MCF 10A (cell line): ENCODE measurements around the gene EIF4A3. TPM values are rescaled to one million over a fixed set of nuclear protein-coding genes. Genes with fewer than 3 reads are reported as not detected.

Experiments
- BruUV-seq: library from RNA; stranded (reverse); fragments of 400-500 nt; replicated peaks from 2 replicates; lab custom pipeline; 2021; lab: Mats Ljungman, UMichigan
- CTCF ChIA-PET: fragments of 300-600 bp; sonication (Branson Sonifier 250); formaldehyde crosslinking; extraction: SDS; loops from one replicate; lab custom pipeline; 2021; ENCODE audit warnings: antibody characterized with exemption, inconsistent platforms; lab: Yijun Ruan, JAX
- POLR2A ChIA-PET: fragments of 300-600, 350-650 bp; sonication (Branson Sonifier 250); formaldehyde crosslinking; extraction: SDS; loops from one replicate; lab custom pipeline; 2020; ENCODE audit warnings: antibody characterized with exemption, inconsistent platforms; lab: Yijun Ruan, JAX
- DNase-seq: peaks from one replicate; pipeline ENCODE4 v3.0.0-alpha.2; 2018; ENCODE audit not compliant: unreplicated experiment
- H3K27ac Mint-ChIP-seq: one replicate; pipeline ENCODE4 v1.8.0; 2022; ENCODE audit warnings: mild to moderate bottlenecking, low read depth, mixed read lengths; ENCODE audit not compliant: unreplicated experiment
- H3K27me3 Mint-ChIP-seq: one replicate; pipeline ENCODE4 v1.8.0; 2022; ENCODE audit warnings: mixed read lengths; ENCODE audit not compliant: insufficient read depth, unreplicated experiment
- H3K36me3 Mint-ChIP-seq: one replicate; pipeline ENCODE4 v1.8.0; 2022; ENCODE audit warnings: mild to moderate bottlenecking, moderate library complexity, mixed read lengths; ENCODE audit not compliant: insufficient read depth, unreplicated experiment
- H3K4me1 Mint-ChIP-seq: one replicate; pipeline ENCODE4 v1.8.0; 2022; ENCODE audit warnings: mixed read lengths; ENCODE audit not compliant: insufficient read depth, unreplicated experiment
- H3K4me3 Mint-ChIP-seq: one replicate; pipeline ENCODE4 v1.8.0; 2022; ENCODE audit warnings: mild to moderate bottlenecking, moderate library complexity, mixed read lengths; ENCODE audit not compliant: unreplicated experiment
- H3K9me3 Mint-ChIP-seq: one replicate; pipeline ENCODE4 v1.8.0; 2022; ENCODE audit warnings: mixed read lengths; ENCODE audit not compliant: unreplicated experiment
- CTCF ChIP-seq: fragments of 200-600 bp; IDR thresholded peaks from one replicate; pipeline ENCODE4 v1.8.0; 2022; ENCODE audit warnings: antibody characterized with exemption, mild to moderate bottlenecking; ENCODE audit not compliant: unreplicated experiment
- intact Hi-C: fragments of 100-400 bp; cut with micrococcal nuclease; formaldehyde crosslinking; loops from 2 replicates; pipeline ENCODE4 v1.14.1; 2022
- total RNA-seq: library from RNA; stranded (reverse); gene quantifications from 2 replicates; pipeline ENCODE4 v1.2.3, GENCODE V29; 2022

Gene EIF4A3
- total RNA-seq, 1 experiment from 2014 or later, result 87.0 TPM

GRCh38 chr17:80184423-80184714, 37.4 kb upstream of the EIF4A3 start:
- ChIA-PET POLR2A (no interaction called here), CTCF (interaction anchor here (0.6 to 1.2 kb wide), 3 partner anchors 12 to 1119 kb away, joined by 3 to 4 read pairs (median 3); no protein-coding TSS in a partner anchor)
- TF ChIP-seq CTCF, result no peak
- no peak overlapping the region for H3K27ac Mint-ChIP-seq
- no peak for DNase-seq
- no peak overlapping the region for H3K4me3 Mint-ChIP-seq
- H3K9me3 Mint-ChIP-seq, result no peaks in the 10 kb centered on the region
- peaks cover 17% of the 10 kb centered on the region for H3K27me3 Mint-ChIP-seq
- no peaks in the 10 kb centered on the region for H3K36me3 Mint-ChIP-seq
- BruUV-seq, result no TSS peak
- H3K4me1 Mint-ChIP-seq, result peaks cover 8% of the 10 kb centered on the region
- intact Hi-C loops, result no loop called here

- Mint-ChIP-seq H3K36me3 (no peaks in the 10 kb centered on the region), H3K4me1 (peaks cover 8% of the 10 kb centered on the region), H3K27ac (no peak overlapping the region), H3K27me3 (peaks cover 17% of the 10 kb centered on the region), H3K4me3 (no peak overlapping the region), H3K9me3 (no peaks in the 10 kb centered on the region)
- no TSS peak for BruUV-seq
- ChIA-PET CTCF (interaction anchor here (0.6 to 1.2 kb wide), 2 partner anchors 12 to 35 kb away, joined by 3 to 4 read pairs; no protein-coding TSS in a partner anchor), POLR2A (interaction anchor here (1.2 kb wide), 1 partner anchor 21 kb away, joined by 3 read pairs; no protein-coding TSS in a partner anchor)
- no peak for DNase-seq
- TF ChIP-seq CTCF, result no peak
- intact Hi-C loops, result no loop called here
Measured at GRCh38 chr17:80183581-80184422, 36.9 kb upstream of the EIF4A3 start.

- CTCF ChIA-PET, result interaction anchor here (0.5 to 1.5 kb wide), 2 partner anchors 14 to 119 kb away, joined by 3 to 4 read pairs; no protein-coding TSS in a partner anchor
- H3K27me3 Mint-ChIP-seq, result peaks cover 17% of the 10 kb centered on the region
- POLR2A ChIA-PET, result interaction anchor here (1.2 kb wide), 1 partner anchor 20 kb away, joined by 3 read pairs; no protein-coding TSS in a partner anchor
- no peak for TF ChIP-seq CTCF
- H3K4me1 Mint-ChIP-seq, result peaks cover 8% of the 10 kb centered on the region
- BruUV-seq, result no TSS peak
- no peaks in the 10 kb centered on the region for H3K9me3 Mint-ChIP-seq
- no peak overlapping the region for H3K4me3 Mint-ChIP-seq
- intact Hi-C loops, result no loop called here
- H3K36me3 Mint-ChIP-seq, result no peaks in the 10 kb centered on the region
- no peak overlapping the region for H3K27ac Mint-ChIP-seq
- DNase-seq, result no peak
Measured at GRCh38 chr17:80182845-80183223, 35.9 kb upstream of the EIF4A3 start.

GRCh38 chr17:80182118-80182844, 35.4 kb upstream of the EIF4A3 start:
- no TSS peak for BruUV-seq
- TF ChIP-seq CTCF, result no peak
- no peak overlapping the region for H3K4me3 Mint-ChIP-seq
- peaks cover 17% of the 10 kb centered on the region for H3K27me3 Mint-ChIP-seq
- peaks cover 6% of the 10 kb centered on the region for H3K4me1 Mint-ChIP-seq
- no peak for DNase-seq
- intact Hi-C loops, result no loop called here
- ChIA-PET POLR2A (interaction anchor here (1.2 kb wide), 1 partner anchor 19 kb away, joined by 3 read pairs; no protein-coding TSS in a partner anchor), CTCF (interaction anchor here (1.5 kb wide), 1 partner anchor 14 kb away, joined by 4 read pairs; no protein-coding TSS in a partner anchor)
- H3K9me3 Mint-ChIP-seq, result no peaks in the 10 kb centered on the region
- H3K36me3 Mint-ChIP-seq, result no peaks in the 10 kb centered on the region
- no peak overlapping the region for H3K27ac Mint-ChIP-seq
